Stimulated activated naive CD4-positive, alpha-beta T cell (primary cell): ENCODE measurements around the gene GPT2.

Experiments
- DNase-seq, 6 experiments: peaks; one replicate each; lab custom pipeline; 2025; lab: John Stamatoyannopoulos, UW

The GPT2 gene

GRCh38 chr16:46968063-46968435 lies 83.9 kb downstream of the GPT2 start:
- DNase-seq, result no peak

GRCh38 chr16:46970089-46970488 lies 85.9 kb downstream of the GPT2 start:
- no peak for DNase-seq

GRCh38 chr16:46971271-46971670 lies 87.1 kb downstream of the GPT2 start:
- DNase-seq, result no peak

- DNase-seq, result peak; percentile 25 to 66 (median 44)
These were observed 88.5 kb downstream of the GPT2 start for GRCh38 chr16:46972429-46973206.

GRCh38 chr16:46973207-46973995 lies 89.2 kb downstream of the GPT2 start, which contains the start of gene DNAJA2:
DNAJA2 (minus strand) TSS chr16:46973674; CDS start chr16:46973572, 102 bp downstream.
- DNase-seq, result peak; percentile 82 to 94 (median 89)

GRCh38 chr16:46973996-46974324 lies 89.8 kb downstream of the GPT2 start:
- no peak for DNase-seq

- peak in 3 of 6 experiments; percentile 6 to 58 (median 20) for DNase-seq
These were observed 90.2 kb downstream of the GPT2 start for GRCh38 chr16:46974352-46974751.

- no peak for DNase-seq
These were observed 91.0 kb downstream of the GPT2 start for GRCh38 chr16:46975165-46975564.

GRCh38 chr16:46975908-46976470 lies 91.8 kb downstream of the GPT2 start:
- no peak for DNase-seq

- no peak for DNase-seq
These were observed 92.4 kb downstream of the GPT2 start for GRCh38 chr16:46976550-46976949.
